ENCODE data around the gene PRM3.
A peak's percentile ranks its signal among the peaks of the same experiment; 100 is the strongest.

GRCh38 chr16:11296706-11297491 is 23.5 kb upstream of the PRM3 start:
- TF ChIP-seq EP300 (IDR thresholded peaks at IDR 0.05) (peak in 2 of 4 donors; percentile 25 to 86), CTCF (IDR thresholded peaks at IDR 0.05) (no peak), POLR2AphosphoS5 (IDR thresholded peaks at IDR 0.05) (peak; percentile 59 to 87 (median 67))

Data from sigmoid colon (tissue), 4 donors.